Ureter (tissue), 1 donor: Measurements from ENCODE around the gene BOK. TPM values are rescaled to one million over a fixed set of nuclear protein-coding genes. Genes with fewer than 3 reads are reported as not detected.
"Not testable (repeated sequence)": the region's sequence is repeated elsewhere in the genome, so short reads cannot be mapped to it uniquely, and the experiment has no call there.

Experiments
- DNase-seq: peaks from one replicate; pipeline ENCODE4 v3.0.0-alpha.2; 2020; ENCODE audit warnings: low spot score
- total RNA-seq: library from RNA; stranded (reverse); gene quantifications from one replicate; pipeline ENCODE4 v1.2.4, GENCODE V29; 2023
- donor health status: DM: yes; HTN: yes; CAD: no.

Gene BOK
- total RNA-seq, 1 donor from 2014 or later: 16.0 TPM

DNA sequence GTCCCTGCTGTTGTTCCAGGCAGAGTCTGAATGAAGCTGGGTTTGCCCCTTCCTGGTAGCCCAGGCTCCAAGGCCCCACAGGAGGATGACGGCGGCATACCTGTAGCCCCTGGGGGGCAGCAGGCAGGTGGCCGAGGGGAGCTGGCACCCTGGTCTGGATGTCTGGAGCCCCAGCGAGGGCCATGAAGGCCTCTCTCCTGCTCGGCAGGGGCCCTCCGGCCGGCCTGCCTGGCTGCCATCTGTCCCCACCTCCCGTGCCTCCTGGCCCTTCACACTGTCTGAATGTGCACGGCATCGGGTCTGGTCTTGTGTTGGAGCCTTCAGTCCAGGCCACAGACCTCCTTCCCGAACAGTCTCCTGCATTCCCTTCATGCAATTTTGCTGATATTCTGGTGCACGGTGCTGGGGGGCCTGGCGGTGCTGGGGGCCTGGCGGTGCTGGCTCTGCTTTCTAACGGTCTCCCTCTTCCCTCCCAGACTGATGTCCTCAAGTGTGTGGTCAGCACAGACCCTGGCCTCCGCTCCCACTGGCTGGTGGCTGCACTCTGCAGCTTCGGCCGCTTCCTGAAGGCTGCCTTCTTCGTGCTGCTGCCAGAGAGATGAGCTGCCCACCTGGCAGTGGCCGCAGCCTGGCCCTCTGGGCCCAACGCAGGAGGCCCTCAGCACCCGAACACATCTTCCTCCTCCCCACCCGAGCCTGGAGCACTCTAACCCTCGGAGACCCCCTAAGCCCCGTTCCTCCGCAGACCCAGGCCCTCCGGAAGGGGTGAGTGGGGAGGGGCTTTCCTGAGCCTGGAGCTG is 13.5 kb downstream of the BOK start:
- DNase-seq: no peak

DNA sequence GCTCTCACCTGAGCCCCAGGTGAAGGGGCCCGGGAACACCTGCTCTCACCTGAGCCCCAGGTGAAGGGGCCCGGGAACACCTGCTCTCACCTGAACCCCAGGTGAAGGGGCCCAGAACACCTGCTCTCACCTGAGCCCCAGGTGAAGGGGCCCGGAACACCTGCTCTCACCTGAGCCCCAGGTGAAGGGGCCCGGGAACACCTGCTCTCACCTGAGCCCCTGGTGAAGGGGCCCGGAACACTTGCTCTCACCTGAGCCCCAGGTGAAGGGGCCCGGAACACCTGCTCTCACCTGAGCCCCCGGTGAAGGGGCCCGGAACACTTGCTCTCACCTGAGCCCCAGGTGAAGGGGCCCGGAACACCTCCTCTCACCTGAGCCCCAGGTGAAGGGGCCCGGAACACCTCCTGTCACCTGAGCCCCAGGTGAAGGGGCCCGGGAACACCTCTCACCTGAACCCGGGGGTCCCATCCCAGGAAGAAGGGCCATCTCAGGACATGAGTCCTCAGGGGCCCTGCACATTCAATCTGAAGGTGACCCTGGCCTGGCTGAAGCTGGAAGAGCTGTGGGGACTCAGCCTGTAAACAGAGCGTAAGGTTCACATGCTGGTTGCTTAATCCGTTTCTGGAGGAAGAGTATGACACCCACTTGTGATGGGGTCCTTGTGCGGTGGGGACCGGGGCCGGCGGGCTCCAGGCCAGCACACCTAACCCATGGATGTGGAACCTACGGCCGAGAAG is 14.5 kb downstream of the BOK start:
- not testable (repeated sequence) for DNase-seq

DNA sequence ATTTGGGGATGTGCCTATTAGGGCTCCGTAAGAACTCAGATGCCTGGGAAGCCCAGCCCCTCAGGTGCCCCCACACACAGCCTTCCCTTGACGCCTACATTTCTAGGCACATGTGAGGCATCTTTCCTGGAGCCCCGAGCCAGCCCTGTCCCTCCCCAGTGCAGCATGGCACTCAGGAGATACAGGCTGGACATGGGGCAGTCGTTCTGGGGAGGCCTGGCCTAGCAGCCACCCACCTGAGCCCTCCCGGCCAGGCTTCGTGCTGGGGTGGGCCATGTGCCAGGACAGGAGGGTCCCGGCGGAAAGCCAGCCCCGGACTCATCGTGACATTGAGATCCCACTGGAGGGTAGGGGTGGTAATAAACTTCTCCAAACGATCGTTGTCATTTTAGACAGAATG is 15.2 kb downstream of the BOK start:
- no peak for DNase-seq

DNA sequence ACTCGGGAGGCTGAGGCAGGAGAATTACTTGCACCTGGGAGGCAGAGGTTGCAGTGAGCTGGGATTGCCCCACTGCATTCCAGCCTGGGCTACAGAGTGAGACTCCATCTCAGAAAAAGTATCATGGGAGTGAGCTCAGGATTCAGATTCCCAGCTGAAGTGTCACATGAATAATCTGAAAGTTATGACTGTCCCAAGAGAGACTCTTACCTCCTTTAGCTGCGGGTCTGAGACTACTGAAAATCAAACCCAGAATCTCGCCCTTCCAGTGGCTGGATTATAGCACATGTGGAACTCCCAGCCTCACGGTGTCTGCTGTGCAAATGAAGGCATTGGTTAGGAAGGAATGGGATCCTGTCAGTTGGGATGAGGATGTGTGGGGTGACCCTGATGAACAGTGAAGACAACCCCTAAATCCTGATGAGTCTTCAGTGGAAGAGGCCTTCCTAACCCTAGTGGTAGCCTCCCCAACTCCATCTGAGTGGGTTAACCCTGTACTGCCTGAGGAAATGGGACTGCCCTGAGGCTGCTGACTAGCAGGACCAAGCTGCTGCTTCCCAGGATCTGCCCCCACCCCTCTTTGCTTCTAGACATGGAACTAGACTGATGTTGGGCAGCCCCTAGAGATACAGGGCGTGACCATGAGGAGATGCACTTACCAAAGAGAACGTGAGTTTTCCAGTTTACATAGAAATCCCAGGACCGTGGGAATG is 16.5 kb downstream of the BOK start:
- DNase-seq: no peak

DNA sequence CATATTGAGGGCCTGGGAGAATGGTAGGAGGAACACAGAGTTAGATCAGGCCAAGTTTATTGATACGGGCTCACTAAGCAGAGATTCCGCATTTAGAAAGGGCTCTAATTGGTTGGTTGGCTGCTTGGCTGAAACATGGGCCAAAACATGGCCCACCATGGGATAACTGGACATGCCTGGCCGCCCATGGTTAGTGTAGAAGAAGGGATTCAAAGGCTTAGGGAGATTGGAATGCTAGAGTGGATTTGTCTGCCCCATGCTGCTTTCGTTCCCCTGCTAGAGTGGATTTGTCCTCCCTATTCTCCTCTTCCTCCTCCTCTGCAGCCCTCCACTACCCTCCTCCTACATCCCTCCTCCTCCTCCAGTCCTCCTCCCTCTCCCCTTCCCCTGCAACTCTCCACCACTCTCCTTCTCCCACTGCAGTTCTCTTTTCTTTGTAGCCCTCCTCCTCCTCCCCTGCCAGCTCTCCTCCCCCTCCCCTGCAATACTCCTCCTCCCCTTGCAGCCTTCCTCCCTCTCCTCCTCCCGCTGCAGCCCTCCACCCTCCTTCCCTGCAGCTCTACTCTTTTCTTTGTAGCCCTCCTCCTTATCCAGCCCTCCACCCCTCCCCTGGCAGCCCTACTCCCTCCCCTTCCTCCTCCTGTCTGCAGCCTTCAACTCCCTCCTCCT is 17.2 kb downstream of the BOK start:
- DNase-seq: no peak

DNA sequence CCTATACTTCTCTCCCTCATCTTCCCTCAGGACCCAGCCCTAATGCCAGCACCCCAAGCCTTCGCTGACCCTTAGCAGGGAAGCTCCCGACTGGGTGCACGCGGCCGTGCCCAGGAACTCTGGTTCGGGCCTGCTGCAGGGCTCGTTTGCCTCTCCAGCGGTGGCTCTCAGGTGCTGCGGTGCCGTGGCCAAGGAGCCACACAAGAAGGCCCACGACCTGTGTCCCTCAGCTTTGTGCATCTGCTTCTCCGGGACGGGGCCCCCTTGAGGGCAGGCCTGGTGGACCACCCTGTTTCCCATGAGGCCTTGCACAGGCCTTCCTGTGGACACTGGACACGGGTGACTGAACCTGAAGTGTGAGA is 17.7 kb downstream of the BOK start:
- DNase-seq: no peak

DNA sequence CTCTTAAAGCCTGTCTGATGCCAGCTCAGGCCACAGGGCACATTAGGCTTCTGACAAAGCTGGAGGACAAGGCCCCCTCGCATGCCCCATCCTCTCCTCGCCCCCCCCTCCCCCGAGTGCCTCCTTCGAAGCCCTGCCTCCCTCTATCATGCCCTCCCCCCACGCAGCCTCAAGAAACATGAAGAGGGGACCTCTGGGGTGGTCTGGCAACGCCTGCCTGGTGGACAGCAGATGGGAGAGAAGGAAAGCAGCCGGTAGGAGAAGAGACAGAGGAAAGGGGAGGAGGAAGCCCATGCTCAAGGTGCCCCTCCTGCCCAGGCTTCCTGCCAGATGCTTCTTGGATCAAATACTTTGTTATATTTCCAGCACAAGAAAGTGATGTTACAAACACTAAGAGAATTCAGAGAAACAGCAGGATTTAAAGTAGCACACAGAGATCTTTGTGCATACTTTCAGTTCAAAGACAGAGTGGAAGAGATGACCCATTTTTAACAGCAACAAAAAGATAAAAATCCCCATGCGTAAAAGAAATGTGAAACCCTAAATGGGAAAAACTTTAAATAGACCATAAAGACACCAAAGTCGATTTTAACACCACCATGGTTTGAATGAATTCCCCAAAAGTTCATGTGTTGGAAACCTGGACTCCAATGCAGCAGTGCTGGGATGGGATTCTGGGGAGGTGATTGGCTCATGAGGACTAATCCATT is 19.0 kb downstream of the BOK start:
- DNase-seq: no peak

DNA sequence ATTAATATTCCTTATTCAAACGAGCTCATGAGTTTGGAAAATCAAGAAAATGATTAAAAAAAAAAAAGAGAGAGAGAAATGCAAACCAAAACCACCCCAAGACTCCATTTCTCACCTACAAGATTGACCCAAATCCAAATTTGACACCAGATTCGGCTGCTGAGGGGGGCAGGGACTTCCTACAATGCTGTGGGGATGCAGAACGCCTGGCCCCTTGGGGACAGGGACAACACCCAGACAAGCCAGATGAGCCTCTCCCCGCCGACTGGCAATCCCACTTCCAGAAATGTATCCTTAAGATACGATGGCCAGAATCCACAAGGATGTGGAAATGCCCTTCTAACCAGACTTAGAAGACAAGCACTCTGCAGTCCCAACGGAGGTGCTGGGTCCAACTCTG is 20.7 kb downstream of the BOK start:
- no peak for DNase-seq

DNA sequence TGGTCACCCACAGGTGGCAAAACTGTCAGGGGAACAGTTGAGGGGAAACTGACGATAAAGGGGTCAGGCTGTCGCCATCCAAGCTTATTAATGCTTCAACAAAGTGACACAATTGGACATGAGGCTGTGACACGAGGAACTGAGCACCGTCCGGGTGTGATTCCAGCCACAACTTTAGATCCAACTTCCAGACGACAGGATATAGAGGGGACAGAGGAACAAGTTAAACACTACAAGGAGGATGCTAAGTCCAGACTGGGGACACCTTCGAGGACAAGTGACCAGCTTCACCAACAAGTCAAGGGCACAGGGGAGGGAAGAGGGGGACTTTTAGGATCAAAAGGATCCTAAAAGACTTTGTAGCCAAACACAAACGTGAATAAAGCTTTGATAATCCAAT is 23.8 kb downstream of the BOK start:
- DNase-seq: no peak

DNA sequence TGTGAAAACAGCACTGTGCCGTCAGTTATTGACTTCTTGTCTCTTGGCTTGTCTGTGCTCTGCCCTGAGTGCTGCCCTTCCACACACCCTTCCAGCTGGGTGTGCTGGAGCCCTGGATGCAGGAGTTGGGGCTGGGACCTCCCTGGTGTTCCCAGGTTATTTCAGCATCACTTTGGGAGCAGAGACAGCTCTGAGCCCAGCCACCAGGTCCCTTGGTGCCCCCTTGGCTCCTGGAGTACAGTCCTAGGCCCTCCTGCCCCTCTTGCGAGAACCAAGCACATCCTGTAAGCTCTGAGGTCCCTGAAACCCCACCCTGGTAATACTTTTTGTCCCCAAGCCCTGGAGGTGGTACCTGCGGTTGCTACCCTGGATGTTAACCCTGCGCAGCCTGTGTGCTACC is 24.3 kb downstream of the BOK start:
- no peak for DNase-seq

DNA sequence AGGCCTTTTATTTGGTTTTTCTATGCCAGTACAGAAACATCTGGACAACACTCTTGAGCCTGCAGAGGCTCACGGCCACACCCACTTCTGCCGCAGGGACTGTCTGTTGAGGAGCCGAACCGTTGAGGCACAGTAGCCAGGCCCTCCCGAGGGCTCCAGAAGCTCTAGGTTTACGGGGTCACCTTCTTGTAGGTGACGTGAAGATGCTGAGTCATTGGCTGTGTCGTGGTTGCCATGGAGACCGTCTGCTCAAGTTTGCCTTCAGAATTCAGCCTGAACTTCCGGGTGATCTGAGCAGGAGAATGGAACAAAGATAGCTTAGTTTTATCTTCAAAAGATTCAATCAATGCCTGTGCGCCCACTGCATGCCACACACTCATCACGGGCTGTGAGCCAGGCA is 25.9 kb downstream of the BOK start:
- DNase-seq: no peak

DNA sequence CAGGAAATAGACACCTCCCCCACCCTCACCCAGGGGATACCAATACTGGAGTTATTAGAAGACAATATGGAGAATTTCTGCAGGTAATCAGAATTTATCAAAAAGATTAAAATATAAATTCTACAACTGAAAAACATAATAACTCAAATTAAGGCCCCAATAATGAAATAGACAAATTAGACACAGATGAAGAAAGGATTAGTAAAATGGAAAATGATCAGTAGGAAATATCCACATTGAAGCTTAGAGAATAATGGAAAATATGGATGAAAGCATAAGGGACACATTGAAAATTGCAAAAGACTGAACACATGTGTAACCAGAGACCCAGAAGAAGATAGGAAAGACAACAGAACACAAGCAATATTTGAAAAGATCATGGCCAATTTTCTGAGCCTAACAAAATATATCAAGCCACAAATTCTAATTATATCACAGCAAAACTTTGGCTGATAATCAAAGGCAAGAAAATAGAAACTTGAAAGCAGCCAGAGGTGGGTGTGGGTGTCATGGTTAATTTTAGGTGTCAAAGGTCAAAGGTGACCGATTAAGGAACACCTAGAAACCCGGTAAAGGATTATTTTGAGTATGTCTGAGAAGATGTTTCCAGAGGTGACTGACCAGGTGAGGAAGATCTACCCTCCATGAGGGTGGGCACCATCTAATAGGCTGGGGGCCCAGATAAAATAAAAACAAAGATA is 28.2 kb downstream of the BOK start:
- no peak for DNase-seq

DNA sequence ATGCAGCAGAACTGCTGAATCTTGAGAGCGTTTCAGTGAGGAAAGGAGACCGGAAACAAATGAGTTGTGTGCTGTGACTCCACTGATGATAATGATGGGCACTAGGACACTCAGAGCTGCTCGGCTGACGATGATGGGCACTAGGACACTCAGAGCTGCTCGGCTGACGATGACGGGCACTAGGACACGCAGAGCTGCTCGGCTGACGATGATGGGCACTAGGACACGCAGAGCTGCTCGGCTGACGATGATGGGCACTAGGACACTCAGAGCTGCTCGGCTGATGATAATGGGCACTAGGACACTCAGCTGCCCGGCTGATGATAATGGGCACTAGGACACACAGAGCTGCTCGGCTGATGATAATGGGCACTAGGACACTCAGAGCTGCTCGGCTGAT is 31.3 kb downstream of the BOK start:
- not testable (repeated sequence) for DNase-seq

DNA sequence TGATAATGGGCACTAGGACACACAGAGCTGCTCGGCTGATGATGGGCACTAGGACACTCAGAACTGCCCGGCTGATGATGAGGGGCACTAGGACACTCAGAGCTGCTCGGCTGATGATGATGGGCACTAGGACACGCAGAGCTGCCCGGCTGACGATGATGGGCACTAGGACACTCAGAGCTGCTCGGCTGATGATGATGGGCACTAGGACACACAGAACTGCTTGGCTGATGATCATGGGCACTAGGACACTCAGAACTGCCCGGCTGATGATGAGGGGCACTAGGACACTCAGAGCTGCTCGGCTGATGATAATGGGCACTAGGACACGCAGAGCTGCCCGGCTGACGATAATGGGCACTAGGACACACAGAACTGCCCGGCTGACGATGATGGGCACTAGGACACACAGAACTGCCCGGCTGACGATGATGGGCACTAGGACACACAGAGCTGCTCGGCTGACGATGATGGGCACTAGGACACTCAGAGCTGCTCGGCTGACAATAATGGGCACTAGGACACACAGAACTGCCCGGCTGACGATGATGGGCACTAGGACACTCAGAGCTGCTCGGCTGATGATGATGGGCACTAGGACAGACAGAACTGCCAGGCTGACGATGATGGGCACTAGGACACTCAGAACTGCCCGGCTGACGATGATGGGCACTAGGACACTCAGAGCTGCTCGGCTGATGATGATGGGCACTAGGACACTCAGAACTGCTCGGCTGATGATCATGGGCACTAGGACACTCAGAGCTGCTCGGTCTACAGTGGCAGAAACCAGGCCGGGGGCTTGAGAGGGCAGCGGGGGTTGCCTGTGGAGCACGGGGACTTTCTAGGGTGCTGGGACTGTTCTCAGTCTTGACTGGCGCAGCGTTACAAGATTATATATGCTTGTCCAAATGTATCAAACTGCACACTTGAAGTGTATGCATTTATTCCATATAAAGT is 32.2 kb downstream of the BOK start:
- not testable (repeated sequence) for DNase-seq

DNA sequence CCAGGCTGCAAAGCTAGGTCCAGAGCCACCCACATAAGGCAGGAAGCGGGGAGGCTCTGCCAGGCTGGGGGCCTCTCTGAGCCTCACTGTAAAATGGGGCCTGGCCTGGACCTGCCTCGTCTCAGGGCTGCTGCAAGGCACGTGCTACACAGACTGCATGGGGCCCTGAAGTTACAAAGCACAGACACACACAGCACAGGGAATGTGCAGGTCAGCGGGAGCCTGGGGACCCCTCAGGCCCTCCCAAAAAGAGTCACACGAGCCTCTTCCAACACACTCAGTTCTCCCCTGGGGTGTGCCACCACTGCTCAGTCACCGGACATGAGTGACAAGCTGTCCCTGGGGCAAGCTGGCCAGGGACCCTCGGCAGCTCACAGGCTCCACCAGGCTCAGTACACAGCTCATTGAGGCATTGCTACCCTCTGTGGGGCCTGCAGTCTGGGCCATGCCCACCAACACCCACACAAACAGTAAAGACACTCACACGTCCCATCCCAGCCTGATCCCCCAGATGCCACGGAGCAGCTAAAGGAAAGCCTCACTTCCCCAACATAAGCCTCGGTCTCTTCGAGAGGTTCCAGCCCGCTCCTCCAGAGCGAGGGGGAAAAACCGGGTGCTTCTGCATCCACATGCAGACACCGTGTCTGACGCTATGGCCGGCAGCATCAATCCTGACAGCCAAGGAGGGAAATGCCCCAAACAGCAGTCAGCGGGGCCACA is 33.7 kb downstream of the BOK start:
- DNase-seq: no peak

DNA sequence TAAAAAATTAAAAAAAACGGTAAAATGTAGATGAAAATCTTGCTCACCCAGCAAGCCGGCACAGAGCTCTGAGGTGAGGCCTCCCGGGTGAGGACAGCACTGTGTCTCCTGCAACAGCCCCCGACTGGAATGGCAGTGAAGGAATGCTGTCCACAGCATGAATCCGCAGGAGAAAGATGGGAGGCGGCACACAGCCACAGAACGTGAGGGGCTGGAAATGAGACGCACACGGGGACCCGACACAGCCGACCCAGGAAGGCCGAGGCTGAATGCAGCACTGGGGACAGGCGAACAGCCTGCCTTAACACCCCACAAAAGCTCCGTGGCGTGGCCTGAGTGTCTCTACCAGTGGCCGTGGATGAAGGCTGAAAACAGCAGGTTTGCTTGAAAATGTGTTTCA is 34.7 kb downstream of the BOK start:
- no peak for DNase-seq

DNA sequence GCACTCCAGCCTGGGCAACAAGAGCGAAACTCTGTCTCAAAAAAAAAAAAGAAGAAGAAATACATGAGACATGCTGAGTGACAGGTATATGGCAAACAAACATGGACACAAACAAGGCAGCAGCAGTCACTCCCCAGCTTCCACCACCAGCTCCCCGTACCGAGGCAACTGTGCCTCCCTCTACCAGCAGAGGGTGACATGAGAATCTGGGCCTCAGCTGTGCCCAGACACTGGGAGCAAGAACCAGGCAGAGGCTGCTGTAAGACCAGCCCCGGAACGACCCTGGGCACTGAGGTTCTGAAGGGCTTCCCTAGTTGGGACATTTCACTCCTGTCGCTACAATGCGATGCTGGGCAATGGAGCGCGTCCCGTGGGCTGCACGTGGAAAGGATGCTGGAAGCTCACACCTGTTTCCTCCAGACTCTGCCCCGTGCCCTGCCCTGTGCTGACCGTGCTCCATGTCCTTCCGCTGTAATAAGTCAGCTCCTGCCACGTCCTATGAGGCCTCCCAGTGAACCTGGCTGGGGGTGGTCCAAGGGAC is 37.1 kb downstream of the BOK start:
- DNase-seq: no peak

DNA sequence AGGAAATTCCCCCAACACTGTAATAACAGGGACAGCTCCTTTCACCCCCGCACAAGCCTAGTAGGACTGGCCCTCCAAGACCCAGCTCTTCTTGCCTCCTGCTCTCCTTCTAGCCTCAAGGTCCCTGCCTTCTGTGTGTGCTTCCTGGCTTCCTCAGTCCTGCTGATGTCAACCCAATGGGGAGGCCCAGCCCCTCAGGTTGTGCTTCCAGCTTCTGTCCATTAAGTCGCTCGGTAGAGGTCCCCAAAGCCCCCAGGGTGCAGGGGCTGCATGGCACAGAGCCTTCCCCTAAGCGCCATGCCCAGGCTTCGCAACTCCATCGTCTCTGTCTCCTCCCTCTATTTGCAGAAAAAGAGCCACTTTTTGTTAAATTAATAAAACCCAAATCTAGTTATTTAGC is 39.0 kb downstream of the BOK start:
- no peak for DNase-seq

DNA sequence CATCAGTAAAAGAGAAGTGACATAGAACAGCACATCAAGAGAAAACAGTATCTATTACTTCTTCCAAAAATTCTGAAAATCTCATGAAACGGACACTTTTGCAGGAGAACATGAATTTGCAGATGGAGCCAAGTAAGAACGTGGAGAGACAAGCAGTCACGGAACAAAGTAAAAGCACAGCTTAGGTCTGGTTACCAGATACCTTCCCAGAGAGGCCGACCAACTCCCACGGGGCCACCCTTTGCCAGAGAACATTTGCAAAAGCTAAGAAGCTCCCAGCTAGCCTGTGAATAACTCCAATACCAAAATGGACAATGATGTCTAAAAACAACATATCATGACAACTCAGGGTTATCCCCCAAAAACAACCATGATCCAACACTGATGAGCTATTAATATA is 39.5 kb downstream of the BOK start:
- DNase-seq: no peak
